HG02943 (cell line): ENCODE results near the gene SEPTIN3.

Source experiments
- ATAC-seq: cut with Tn5 transposase; IDR thresholded peaks from one replicate; pipeline ENCODE4 v1.9.1; 2021; ENCODE audit warnings: mild to moderate bottlenecking, low read depth, moderate library complexity; ENCODE audit not compliant: unreplicated experiment

SEPTIN3 gene

GRCh38 chr22:42001706-42002105 lies 32.5 kb downstream of the SEPTIN3 start:
- no peak for ATAC-seq

- ATAC-seq = no peak
These were observed 38.7 kb downstream of the SEPTIN3 start for GRCh38 chr22:42007922-42008321.

DNA sequence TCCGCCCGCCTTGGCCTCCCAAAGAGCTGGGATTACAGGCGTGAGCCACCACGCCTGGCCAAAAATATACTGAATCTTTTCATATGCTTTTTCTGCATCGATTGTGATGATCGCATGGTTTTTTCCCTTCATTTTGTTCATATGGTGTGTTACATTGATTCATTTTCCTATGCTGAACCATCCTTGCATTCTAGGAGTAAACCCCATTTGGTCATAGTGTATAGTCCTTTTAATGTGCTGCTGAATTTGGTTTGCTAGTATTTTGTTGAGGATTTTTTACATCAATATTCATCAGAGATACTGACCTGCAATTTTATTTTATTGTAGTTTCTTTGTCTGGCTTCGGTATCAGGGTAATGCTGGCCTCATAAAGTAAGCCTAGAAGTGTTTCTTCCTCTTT lies 41.5 kb downstream of the SEPTIN3 start:
- ATAC-seq = no peak

- ATAC-seq = no peak
These were observed 44.1 kb downstream of the SEPTIN3 start for GRCh38 chr22:42013385-42013784.

- no peak for ATAC-seq
These were observed 46.9 kb downstream of the SEPTIN3 start for GRCh38 chr22:42016111-42016510.

- ATAC-seq = no peak
These were observed 49.0 kb downstream of the SEPTIN3 start for GRCh38 chr22:42018224-42018623.
